HEK293 (cell line): ENCODE measurements around the gene PPP1R27.

ENCODE experiments used
- CTCF ChIA-PET: fragments of 350-600 bp; formaldehyde crosslinking; extraction: SDS; loops from one replicate; lab custom pipeline; 2021; ENCODE audit warnings: antibody characterized with exemption; lab: Yijun Ruan, JAX
- POLR2A ChIA-PET: fragments of 300-600 bp; formaldehyde crosslinking; extraction: SDS; loops from one replicate; lab custom pipeline; 2020; ENCODE audit warnings: antibody characterized with exemption, inconsistent platforms; lab: Yijun Ruan, JAX
- H3K27ac ChIP-seq: fragments of 200-500 bp; sonication (Bioruptor generic); 2 replicates; pipeline ENCODE4 v1.5.1; 2014; ENCODE audit warnings: low read depth, low read length, control low read depth, inconsistent platforms; ENCODE audit errors: extremely low read depth
- H3K36me3 ChIP-seq, 2 experiments: fragments of 200-500 bp in 1 of 2; sonication (Bioruptor generic) in 1 of 2; 1 replicate in 1 of 2; 2 replicates in 1 of 2; pipeline ENCODE4 v1.5.1; 2014 to 2017; ENCODE audit warnings: inconsistent platforms in 2 of 2, low read length in 2 of 2; ENCODE audit not compliant: control insufficient read depth in 2 of 2, insufficient read depth in 1 of 2
- H3K4me1 ChIP-seq: fragments of 200-500 bp; sonication (Bioruptor generic); 2 replicates; pipeline ENCODE4 v1.5.1; 2014; ENCODE audit warnings: mild to moderate bottlenecking, low read length, inconsistent platforms; ENCODE audit not compliant: control insufficient read depth, insufficient read depth
- H3K4me3 ChIP-seq: 2 replicates; pipeline ENCODE4 v1.5.1; 2011; ENCODE audit warnings: low read depth, mild to moderate bottlenecking, control low read depth, low read length, moderate library complexity
- H3K9me3 ChIP-seq: fragments of 200-500 bp; sonication (Bioruptor generic); 2 replicates; pipeline ENCODE4 v1.5.1; 2014; ENCODE audit warnings: low read depth, low read length, inconsistent platforms; ENCODE audit not compliant: control insufficient read depth, insufficient read depth
- BCL11B ChIP-seq: fragments of 450-650 bp; formaldehyde crosslinking; IDR thresholded peaks from 2 replicates; pipeline ENCODE4 v1.5.1; 2016; ENCODE audit warnings: low read depth, missing biosample characterization, missing genetic modification characterization
- GLI2 ChIP-seq: fragments of 450-650 bp; formaldehyde crosslinking; IDR thresholded peaks from 2 replicates; pipeline ENCODE4; 2017; ENCODE audit warnings: missing biosample characterization, missing genetic modification characterization, low read depth, borderline replicate concordance
- GLIS2 ChIP-seq: fragments of 450-650 bp; formaldehyde crosslinking; IDR thresholded peaks from 2 replicates; pipeline ENCODE4 v1.5.1; 2016; ENCODE audit warnings: missing biosample characterization, missing genetic modification characterization
- KLF16 ChIP-seq: fragments of 450-650 bp; formaldehyde crosslinking; IDR thresholded peaks from 2 replicates; pipeline ENCODE4 v1.5.1; 2017; ENCODE audit warnings: missing biosample characterization, missing genetic modification characterization
- KLF17 ChIP-seq: fragments of 450-650 bp; formaldehyde crosslinking; IDR thresholded peaks from 2 replicates; pipeline ENCODE4 v1.5.1; 2016; ENCODE audit warnings: missing biosample characterization, missing genetic modification characterization
- PRDM6 ChIP-seq: fragments of 450-650 bp; formaldehyde crosslinking; IDR thresholded peaks from 2 replicates; pipeline ENCODE4 v1.5.1; 2017; ENCODE audit warnings: missing biosample characterization, missing genetic modification characterization
- RBAK ChIP-seq: fragments of 450-650 bp; formaldehyde crosslinking; IDR thresholded peaks from 2 replicates; pipeline ENCODE4 v1.5.1; 2016; ENCODE audit warnings: missing biosample characterization, missing genetic modification characterization
- TRIM28 ChIP-seq: IDR thresholded peaks from 2 replicates; pipeline ENCODE4 v1.6.1; 2011; ENCODE audit warnings: low read length, control low read depth, borderline replicate concordance
- YY2 ChIP-seq: fragments of 450-650 bp; formaldehyde crosslinking; IDR thresholded peaks from 2 replicates; pipeline ENCODE4 v1.5.1; 2016; ENCODE audit warnings: missing biosample characterization, missing genetic modification characterization
- ZBTB1 ChIP-seq: fragments of 450-650 bp; formaldehyde crosslinking; IDR thresholded peaks from 2 replicates; pipeline ENCODE4 v1.5.1; 2016; ENCODE audit warnings: missing biosample characterization, missing genetic modification characterization
- ZBTB48 ChIP-seq: fragments of 450-650 bp; formaldehyde crosslinking; IDR thresholded peaks from 2 replicates; pipeline ENCODE4 v1.5.1; 2016; ENCODE audit warnings: missing biosample characterization, missing genetic modification characterization
- ZFP3 ChIP-seq: fragments of 450-650 bp; formaldehyde crosslinking; IDR thresholded peaks from 2 replicates; pipeline ENCODE4 v1.5.1; 2016; ENCODE audit warnings: low read depth, missing biosample characterization, missing genetic modification characterization
- ZNF114 ChIP-seq: fragments of 450-650 bp; formaldehyde crosslinking; IDR thresholded peaks from 2 replicates; pipeline ENCODE4 v1.5.0; 2017; ENCODE audit warnings: missing biosample characterization, missing genetic modification characterization
- ZNF132 ChIP-seq: fragments of 450-650 bp; formaldehyde crosslinking; IDR thresholded peaks from 2 replicates; pipeline ENCODE4 v1.5.1; 2017; ENCODE audit warnings: missing biosample characterization, missing genetic modification characterization, borderline replicate concordance
- ZNF157 ChIP-seq: fragments of 450-650 bp; formaldehyde crosslinking; IDR thresholded peaks from 2 replicates; pipeline ENCODE4 v1.5.1; 2016; ENCODE audit warnings: missing biosample characterization, missing genetic modification characterization
- ZNF174 ChIP-seq: fragments of 450-650 bp; formaldehyde crosslinking; IDR thresholded peaks from 2 replicates; pipeline ENCODE4 v1.5.0; 2017; ENCODE audit warnings: missing biosample characterization, mild to moderate bottlenecking, missing genetic modification characterization
- ZNF311 ChIP-seq: fragments of 450-650 bp; formaldehyde crosslinking; IDR thresholded peaks from 2 replicates; pipeline ENCODE4 v1.5.1; 2017; ENCODE audit warnings: missing biosample characterization, missing genetic modification characterization, borderline replicate concordance
- ZNF324 ChIP-seq: fragments of 450-650 bp; formaldehyde crosslinking; IDR thresholded peaks from 2 replicates; pipeline ENCODE4 v1.5.1; 2016; ENCODE audit warnings: missing biosample characterization, missing genetic modification characterization
- ZNF335 ChIP-seq: fragments of 450-650 bp; formaldehyde crosslinking; conservative IDR thresholded peaks from 2 replicates; pipeline ENCODE4 v1.5.1; 2016; ENCODE audit warnings: missing biosample characterization, missing genetic modification characterization
- ZNF362 ChIP-seq: fragments of 450-650 bp; formaldehyde crosslinking; IDR thresholded peaks from 2 replicates; pipeline ENCODE4 v1.5.1; 2016; ENCODE audit warnings: missing biosample characterization, missing genetic modification characterization
- ZNF449 ChIP-seq: fragments of 450-650 bp; formaldehyde crosslinking; IDR thresholded peaks from 2 replicates; pipeline ENCODE4 v1.5.1; 2017; ENCODE audit warnings: missing biosample characterization, mild to moderate bottlenecking, missing genetic modification characterization, moderate library complexity
- ZNF48 ChIP-seq: fragments of 450-650 bp; formaldehyde crosslinking; IDR thresholded peaks from 2 replicates; pipeline ENCODE4 v1.5.1; 2016; ENCODE audit warnings: missing biosample characterization, missing genetic modification characterization
- ZNF501 ChIP-seq: fragments of 450-650 bp; formaldehyde crosslinking; IDR thresholded peaks from 2 replicates; pipeline ENCODE4 v1.5.1; 2016; ENCODE audit warnings: missing biosample characterization, missing genetic modification characterization
- ZNF513 ChIP-seq: fragments of 450-650 bp; IDR thresholded peaks from 2 replicates; pipeline ENCODE4 v1.5.1; 2018; ENCODE audit warnings: missing biosample characterization, missing genetic modification characterization
- ZNF623 ChIP-seq: fragments of 450-650 bp; formaldehyde crosslinking; IDR thresholded peaks from 2 replicates; pipeline ENCODE4 v1.5.1; 2016; ENCODE audit warnings: missing biosample characterization, missing genetic modification characterization
- ZNF664 ChIP-seq: fragments of 450-650 bp; formaldehyde crosslinking; IDR thresholded peaks from 2 replicates; pipeline ENCODE4 v1.5.1; 2016; ENCODE audit warnings: missing biosample characterization, missing genetic modification characterization
- ZNF677 ChIP-seq: fragments of 450-650 bp; IDR thresholded peaks from 2 replicates; pipeline ENCODE4 v1.5.0; 2018; ENCODE audit warnings: missing biosample characterization, mild to moderate bottlenecking, missing genetic modification characterization, moderate library complexity
- ZNF747 ChIP-seq: fragments of 450-650 bp; formaldehyde crosslinking; IDR thresholded peaks from 2 replicates; pipeline ENCODE4 v1.5.1; 2016; ENCODE audit warnings: missing biosample characterization, missing genetic modification characterization
- ZNF777 ChIP-seq: fragments of 450-650 bp; formaldehyde crosslinking; IDR thresholded peaks from 2 replicates; pipeline ENCODE4 v1.5.1; 2017; ENCODE audit warnings: missing biosample characterization, missing genetic modification characterization, borderline replicate concordance
- ZNF785 ChIP-seq: fragments of 450-650 bp; formaldehyde crosslinking; IDR thresholded peaks from 2 replicates; pipeline ENCODE4 v1.5.1; 2016; ENCODE audit warnings: missing biosample characterization, missing genetic modification characterization
- ZSCAN4 ChIP-seq: fragments of 450-650 bp; formaldehyde crosslinking; IDR thresholded peaks from 2 replicates; pipeline ENCODE4 v1.5.1; 2017; ENCODE audit warnings: missing biosample characterization, missing genetic modification characterization

Gene PPP1R27

GRCh38 chr17:81821603-81822311 lies 13.1 kb downstream of the PPP1R27 start:
- H3K9me3 ChIP-seq: no peaks in the 10 kb centered on the region
- peaks cover 10% of the 10 kb centered on the region for H3K4me1 ChIP-seq
- no peak overlapping the region for H3K4me3 ChIP-seq
- peak overlapping the region; percentile 44; the same call in 1 of the 2 replicates for H3K27ac ChIP-seq
- POLR2A ChIA-PET: interaction anchor here (1.2 to 2.1 kb wide), 5 partner anchors 11 to 119 kb away, joined by 3 to 9 read pairs (median 5); partner anchors contain the start of genes MCRIP1 and MRPL12
- CTCF ChIA-PET: interaction anchor here (0.6 to 1.8 kb wide), 17 partner anchors 9 to 563 kb away, joined by 3 to 12 read pairs (median 4); partner anchors contain the start of genes CCDC137, MCRIP1 and PPP1R27
- H3K36me3 ChIP-seq: peaks cover 0 to 10% of the 10 kb centered on the region in 2 experiments; a peak in 1 of 3 replicates
- TF ChIP-seq ZNF157 (no peak), ZNF48 (tag by site-specific recombination) (no peak), ZNF324 (tag by site-specific recombination) (no peak), RBAK (no peak), ZNF311 (no peak), ZNF677 (tag by site-specific recombination) (no peak), ZNF362 (tag by site-specific recombination) (no peak), KLF17 (tag by site-specific recombination) (0 out of 2 replicates have a peak, but pooled peaks have one; percentile 27), ZNF777 (tag by site-specific recombination) (no peak), YY2 (no peak), BCL11B (no peak), ZNF174 (no peak), ZNF513 (tag by site-specific recombination) (no peak), ZNF664 (no peak), TRIM28 (no peak), GLI2 (tag by site-specific recombination) (no peak), ZNF501 (no peak), ZNF623 (tag by site-specific recombination) (no peak), ZNF335 (tag by site-specific recombination) (peak; percentile 34; the same call in 1 of the 2 replicates), GLIS2 (tag by site-specific recombination) (no peak; the same call in 1 of the 2 replicates), ZNF747 (tag by site-specific recombination) (no peak), ZBTB1 (tag by site-specific recombination) (no peak), ZNF132 (tag by site-specific recombination) (no peak), ZSCAN4 (no peak), PRDM6 (tag by site-specific recombination) (no peak), ZNF114 (tag by site-specific recombination) (no peak), ZNF785 (tag by site-specific recombination) (no peak), ZBTB48 (tag by site-specific recombination) (no peak), ZNF449 (tag by site-specific recombination) (no peak), ZFP3 (tag by site-specific recombination) (no peak), KLF16 (tag by site-specific recombination) (0 out of 2 replicates have a peak, but pooled peaks have one; percentile 16)
